ENCODE data around the gene LRRTM2. TPM values are rescaled to one million over a fixed set of nuclear protein-coding genes. Genes with fewer than 3 reads are reported as not detected.

The LRRTM2 gene
- total and polyA plus RNA-seq, 4 donors: 0.08 to 0.71 (median 0.24) TPM; not detected in 1

- Histone ChIP-seq H3K36me3 (ENCODE audit: control insufficient read depth in 4 of 4, insufficient read depth in 3 of 4, low read depth in 1 of 4, low read length in 3 of 4) (peaks cover 6 to 13% (median 9%) of the 10 kb centered on the region in 4 donors), H3K27ac (ENCODE audit: low read depth in 1 of 2, low read length in 2 of 2) (no peak overlapping the region), H3K4me3 (ENCODE audit: low read depth in 1 of 3, low read length in 3 of 3) (no peak overlapping the region), H3K27me3 (ENCODE audit: control insufficient read depth in 4 of 4, insufficient read depth in 4 of 4, low read length in 3 of 4) (no peaks in the 10 kb centered on the region), H3K9ac (ENCODE audit: low read depth in 1 of 2, low read length in 2 of 2) (no peak overlapping the region), H3K4me1 (ENCODE audit: control insufficient read depth in 4 of 4, insufficient read depth in 4 of 4, low read length in 3 of 4) (no peaks in the 10 kb centered on the region), H3K9me3 (ENCODE audit: control insufficient read depth in 4 of 4, low read length in 3 of 4) (no peaks in the 10 kb centered on the region)
- TF ChIP-seq CTCF (IDR thresholded peaks at IDR 0.05; ENCODE audit: low read depth, low read length, missing input control): no peak
- TF ChIP-seq FOXA2 (IDR thresholded peaks at IDR 0.05): no peak
- no peak for TF ChIP-seq SP1 (IDR thresholded peaks at IDR 0.05)
- TF ChIP-seq ATF3 (IDR thresholded peaks at IDR 0.05): no peak
- TF ChIP-seq HNF4A (conservative IDR thresholded peaks at IDR 0.05): no peak
- TF ChIP-seq TAF1 (conservative IDR thresholded peaks at IDR 0.05): no peak
- TF ChIP-seq RAD21 (IDR thresholded peaks at IDR 0.05): no peak
- TF ChIP-seq EGR1 (IDR thresholded peaks at IDR 0.05; ENCODE audit: low read depth in 2 of 2): no peak
- TF ChIP-seq, protein P1, sequence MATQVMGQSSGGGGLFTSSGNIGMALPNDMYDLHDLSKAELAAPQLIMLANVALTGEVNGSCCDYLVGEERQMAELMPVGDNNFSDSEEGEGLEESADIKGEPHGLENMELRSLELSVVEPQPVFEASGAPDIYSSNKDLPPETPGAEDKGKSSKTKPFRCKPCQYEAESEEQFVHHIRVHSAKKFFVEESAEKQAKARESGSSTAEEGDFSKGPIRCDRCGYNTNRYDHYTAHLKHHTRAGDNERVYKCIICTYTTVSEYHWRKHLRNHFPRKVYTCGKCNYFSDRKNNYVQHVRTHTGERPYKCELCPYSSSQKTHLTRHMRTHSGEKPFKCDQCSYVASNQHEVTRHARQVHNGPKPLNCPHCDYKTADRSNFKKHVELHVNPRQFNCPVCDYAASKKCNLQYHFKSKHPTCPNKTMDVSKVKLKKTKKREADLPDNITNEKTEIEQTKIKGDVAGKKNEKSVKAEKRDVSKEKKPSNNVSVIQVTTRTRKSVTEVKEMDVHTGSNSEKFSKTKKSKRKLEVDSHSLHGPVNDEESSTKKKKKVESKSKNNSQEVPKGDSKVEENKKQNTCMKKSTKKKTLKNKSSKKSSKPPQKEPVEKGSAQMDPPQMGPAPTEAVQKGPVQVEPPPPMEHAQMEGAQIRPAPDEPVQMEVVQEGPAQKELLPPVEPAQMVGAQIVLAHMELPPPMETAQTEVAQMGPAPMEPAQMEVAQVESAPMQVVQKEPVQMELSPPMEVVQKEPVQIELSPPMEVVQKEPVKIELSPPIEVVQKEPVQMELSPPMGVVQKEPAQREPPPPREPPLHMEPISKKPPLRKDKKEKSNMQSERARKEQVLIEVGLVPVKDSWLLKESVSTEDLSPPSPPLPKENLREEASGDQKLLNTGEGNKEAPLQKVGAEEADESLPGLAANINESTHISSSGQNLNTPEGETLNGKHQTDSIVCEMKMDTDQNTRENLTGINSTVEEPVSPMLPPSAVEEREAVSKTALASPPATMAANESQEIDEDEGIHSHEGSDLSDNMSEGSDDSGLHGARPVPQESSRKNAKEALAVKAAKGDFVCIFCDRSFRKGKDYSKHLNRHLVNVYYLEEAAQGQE (IDR thresholded peaks at IDR 0.05): no peak
- TF ChIP-seq ZBTB33 (IDR thresholded peaks at IDR 0.05): no peak
- TF ChIP-seq NR2F2 (IDR thresholded peaks at IDR 0.05): no peak
- TF ChIP-seq HNF4G (IDR thresholded peaks at IDR 0.05): no peak
- no peak for TF ChIP-seq JUND (IDR thresholded peaks at IDR 0.05)
- no peak for TF ChIP-seq YY1 (IDR thresholded peaks at IDR 0.05)
- no peak for DNase-seq (ENCODE audit: low spot score)
- 82% methylated on average over 1 of the region's 1 CpG for WGBS
Measured at GRCh38 chr5:138895918-138896317, 20.8 kb upstream of the LRRTM2 start.

- Histone ChIP-seq H3K27ac (ENCODE audit: low read depth in 1 of 2, low read length in 2 of 2) (no peak overlapping the region), H3K36me3 (ENCODE audit: control insufficient read depth in 4 of 4, insufficient read depth in 3 of 4, low read depth in 1 of 4, low read length in 3 of 4) (peaks cover 14 to 42% (median 34%) of the 10 kb centered on the region in 4 donors), H3K9me3 (ENCODE audit: control insufficient read depth in 4 of 4, low read length in 3 of 4) (peaks cover 0 to 3% (median 0%) of the 10 kb centered on the region in 4 donors), H3K27me3 (ENCODE audit: control insufficient read depth in 4 of 4, insufficient read depth in 4 of 4, low read length in 3 of 4) (no peaks in the 10 kb centered on the region), H3K4me3 (ENCODE audit: low read depth in 1 of 3, low read length in 3 of 3) (no peak overlapping the region), H3K9ac (ENCODE audit: low read depth in 1 of 2, low read length in 2 of 2) (no peak overlapping the region), H3K4me1 (ENCODE audit: control insufficient read depth in 4 of 4, insufficient read depth in 4 of 4, low read length in 3 of 4) (no peaks in the 10 kb centered on the region)
- TF ChIP-seq CTCF (IDR thresholded peaks at IDR 0.05; ENCODE audit: low read depth, low read length, missing input control): no peak
- no peak for TF ChIP-seq EGR1 (IDR thresholded peaks at IDR 0.05; ENCODE audit: low read depth in 2 of 2)
- no peak for TF ChIP-seq NR2F2 (IDR thresholded peaks at IDR 0.05)
- TF ChIP-seq MAX (IDR thresholded peaks at IDR 0.05): no peak
- no peak for TF ChIP-seq GABPA (IDR thresholded peaks at IDR 0.05 in 1 of 2, conservative IDR thresholded peaks at IDR 0.05 in 1 of 2)
- no peak for TF ChIP-seq FOXA2 (IDR thresholded peaks at IDR 0.05)
- TF ChIP-seq ATF3 (IDR thresholded peaks at IDR 0.05): no peak
- no peak for TF ChIP-seq YY1 (IDR thresholded peaks at IDR 0.05)
- no peak for TF ChIP-seq JUND (IDR thresholded peaks at IDR 0.05)
- no peak for TF ChIP-seq FOXA1 (IDR thresholded peaks at IDR 0.05)
- TF ChIP-seq ZBTB33 (IDR thresholded peaks at IDR 0.05): no peak
- TF ChIP-seq HNF4A (conservative IDR thresholded peaks at IDR 0.05): no peak
- DNase-seq (ENCODE audit: low spot score): no peak
Measured at GRCh38 chr5:138890644-138891043, 15.5 kb upstream of the LRRTM2 start.

Measured in liver (tissue), 9 donors.